ENCODE measurements around the gene SERPINH1.

The SERPINH1 gene

DNA sequence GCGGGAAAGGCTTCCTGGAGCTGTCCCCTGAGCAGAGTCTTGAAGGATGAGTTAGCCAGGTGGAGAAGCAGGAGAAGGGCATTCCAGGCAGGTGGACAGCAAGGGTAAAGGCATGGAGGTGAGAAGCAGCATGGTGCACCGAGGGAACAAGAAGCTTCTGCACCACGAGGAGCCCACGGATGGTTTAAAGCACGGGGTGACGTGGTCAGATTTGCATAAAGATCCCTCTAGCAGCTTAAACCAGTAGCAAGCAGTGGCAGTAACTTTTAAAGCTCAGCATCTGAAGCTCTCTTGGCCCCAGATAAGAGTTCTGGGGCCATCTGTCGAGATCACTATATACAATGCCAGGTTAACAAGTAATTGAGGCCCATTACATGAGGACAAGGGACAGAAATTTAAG, 36.8 kb downstream of the SERPINH1 start:
- DNase-seq, result no peak

- no peak for DNase-seq
These were observed 38.3 kb downstream of the SERPINH1 start for GRCh38 chr11:75600356-75600755.

GRCh38 chr11:75601494-75601893, 39.4 kb downstream of the SERPINH1 start:
- DNase-seq, result no peak

DNA sequence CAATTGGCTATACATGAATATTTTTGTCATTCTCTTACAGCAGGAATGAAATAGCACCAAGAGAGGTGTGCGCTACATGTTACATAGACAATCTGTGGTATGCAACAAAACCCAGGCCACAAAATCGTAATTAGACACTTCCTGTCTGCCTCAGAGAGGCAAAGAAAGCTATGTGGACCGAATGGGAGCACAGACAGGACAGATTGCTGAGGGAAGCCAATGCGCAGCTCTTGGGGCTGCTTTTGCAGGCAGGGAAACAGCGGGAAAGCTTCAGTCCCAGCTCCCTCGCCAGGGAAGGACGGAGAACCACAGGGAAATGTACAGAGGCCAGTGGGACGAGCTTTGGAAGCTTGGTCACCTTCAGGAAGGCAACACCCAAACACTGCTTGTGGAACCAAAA, 40.9 kb downstream of the SERPINH1 start:
- no peak for DNase-seq

- DNase-seq, result no peak
These were observed 42.0 kb downstream of the SERPINH1 start for GRCh38 chr11:75603791-75604736.

DNA sequence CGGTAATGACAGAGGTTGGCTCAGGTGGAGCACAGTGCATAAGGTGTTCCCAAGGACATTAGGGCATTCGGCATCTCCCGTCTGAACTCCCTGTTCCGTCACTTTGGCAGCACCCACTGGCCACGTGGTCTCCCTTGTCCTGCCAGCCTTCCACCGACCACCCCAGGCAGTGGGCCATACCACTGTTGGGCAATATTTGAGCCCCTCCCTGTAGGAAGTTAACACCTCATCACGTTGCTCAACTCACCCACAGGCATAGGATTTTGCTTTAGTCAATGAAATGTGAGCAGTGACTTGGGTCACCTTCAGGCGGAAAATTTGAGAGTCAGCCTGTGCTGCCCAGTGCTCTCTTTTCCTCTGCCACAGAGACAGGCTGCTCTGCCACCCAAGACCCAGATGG, 44.0 kb downstream of the SERPINH1 start:
- no peak for DNase-seq

GRCh38 chr11:75611823-75612222, 49.8 kb downstream of the SERPINH1 start:
- DNase-seq, result no peak

- DNase-seq, result no peak
These were observed 53.7 kb downstream of the SERPINH1 start for GRCh38 chr11:75615751-75616150.

DNA sequence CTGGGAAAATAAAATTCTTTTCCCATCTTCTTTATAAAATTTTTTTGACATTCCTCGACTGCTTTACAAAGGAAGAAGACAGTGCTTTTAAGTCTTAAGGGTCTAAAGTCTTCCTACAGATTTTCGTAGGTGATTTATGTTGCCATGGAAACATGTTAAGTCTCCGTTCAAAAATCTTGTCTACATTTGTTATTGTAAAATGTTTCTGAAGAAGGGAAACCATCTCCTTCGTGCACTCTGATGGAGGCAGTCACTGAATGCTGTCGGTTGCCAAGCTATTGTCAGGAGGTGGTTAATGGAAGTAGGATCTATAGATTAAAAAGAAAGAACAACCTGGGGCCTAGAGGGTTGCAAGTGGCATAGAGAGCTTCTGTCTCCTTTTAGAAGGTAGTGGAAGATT, 54.2 kb downstream of the SERPINH1 start:
- DNase-seq, result no peak
